IMR-90 (cell line): ENCODE results near the gene FOXP1. TPM values are rescaled to one million over a fixed set of nuclear protein-coding genes. Genes with fewer than 3 reads are reported as not detected.

Experiments
- ATAC-seq: fragments of 200-7000 bp; cut with Tn5 transposase; 2 replicates; pipeline ENCODE4 v1.9.1; 2020; ENCODE audit warnings: low read depth, mild to moderate bottlenecking, moderate library complexity
- BruUV-seq: library from RNA; stranded (reverse); fragments of 400-500 nt; replicated peaks from 2 replicates; lab custom pipeline; 2021; lab: Mats Ljungman, UMichigan
- CTCF ChIA-PET: fragments of 300-600 bp; formaldehyde crosslinking; extraction: SDS; loops from one replicate; lab custom pipeline; 2021; ENCODE audit warnings: antibody characterized with exemption; lab: Yijun Ruan, JAX
- POLR2A ChIA-PET: fragments of 300-600 bp; sonication (Branson Sonifier 250); formaldehyde crosslinking; loops from one replicate; lab custom pipeline; 2022; ENCODE audit warnings: antibody characterized with exemption; ENCODE audit not compliant: unreplicated experiment; lab: Charles Lee
- DNase-seq: peaks from one replicate; pipeline ENCODE4 v3.0.0; 2013
- H2AFZ ChIP-seq: replicated peaks from 2 replicates; pipeline ENCODE3; 2013; ENCODE audit warnings: low read length, mild to moderate bottlenecking; ENCODE audit not compliant: poor library complexity
- H2AK5ac ChIP-seq: 2 replicates; pipeline ENCODE4 v1.6.1; 2013; ENCODE audit warnings: low read depth, low read length, inconsistent platforms
- H2AK9ac ChIP-seq: replicated peaks from 2 replicates; pipeline ENCODE3; 2013; ENCODE audit warnings: mild to moderate bottlenecking, low read depth, low read length, moderate library complexity; ENCODE audit not compliant: poor library complexity
- H2BK120ac ChIP-seq: 2 replicates; pipeline ENCODE4 v1.6.1; 2013; ENCODE audit warnings: low read depth, low read length, inconsistent platforms
- H2BK15ac ChIP-seq: 3 replicates; pipeline ENCODE4 v1.6.1; 2013; ENCODE audit warnings: low read depth, low read length, inconsistent platforms
- H2BK20ac ChIP-seq: 2 replicates; pipeline ENCODE4 v1.6.1; 2013; ENCODE audit warnings: low read depth, mild to moderate bottlenecking, inconsistent platforms, low read length, moderate library complexity
- H2BK5ac ChIP-seq: 2 replicates; pipeline ENCODE4 v1.6.1; 2013; ENCODE audit warnings: mild to moderate bottlenecking, low read depth, low read length, inconsistent platforms; ENCODE audit not compliant: poor library complexity, severe bottlenecking
- H3K14ac ChIP-seq: replicated peaks from 2 replicates; pipeline ENCODE4 v1.6.1; 2013; ENCODE audit warnings: low read depth, low read length, inconsistent platforms
- H3K18ac ChIP-seq: 2 replicates; pipeline ENCODE4 v1.6.1; 2013; ENCODE audit warnings: low read depth, low read length, control low read depth
- H3K23ac ChIP-seq: 2 replicates; pipeline ENCODE4 v1.6.1; 2013; ENCODE audit warnings: low read depth, low read length, inconsistent platforms
- H3K27ac ChIP-seq: 2 replicates; pipeline ENCODE4 v1.5.1; 2013; ENCODE audit warnings: mild to moderate bottlenecking, control low read depth, low read length; ENCODE audit not compliant: insufficient read depth
- H3K27me3 ChIP-seq: 2 replicates; pipeline ENCODE4 v1.6.1; 2013; ENCODE audit warnings: low read length; ENCODE audit not compliant: control insufficient read depth, insufficient read depth
- H3K36me3 ChIP-seq: 2 replicates; pipeline ENCODE4 v1.6.1; 2013; ENCODE audit warnings: low read length, mixed read lengths; ENCODE audit not compliant: control insufficient read depth, insufficient read depth
- H3K4ac ChIP-seq: 2 replicates; pipeline ENCODE4 v1.6.1; 2013; ENCODE audit warnings: low read depth, low read length, inconsistent platforms
- H3K4me1 ChIP-seq: 2 replicates; pipeline ENCODE4 v1.6.1; 2013; ENCODE audit warnings: low read length, mixed read lengths; ENCODE audit not compliant: control insufficient read depth, insufficient read depth
- H3K4me2 ChIP-seq: 2 replicates; pipeline ENCODE4 v1.6.1; 2013; ENCODE audit warnings: low read depth, mild to moderate bottlenecking, control low read depth, low read length, moderate library complexity
- H3K4me3 ChIP-seq: 2 replicates; pipeline ENCODE4 v1.5.1; 2013; ENCODE audit warnings: low read depth, mild to moderate bottlenecking, control low read depth, low read length, moderate library complexity; ENCODE audit not compliant: insufficient read depth
- H3K56ac ChIP-seq: 2 replicates; pipeline ENCODE4 v1.6.1; 2013; ENCODE audit warnings: low read length, inconsistent platforms; ENCODE audit not compliant: insufficient read depth; ENCODE audit errors: extremely low read depth
- H3K79me1 ChIP-seq, 2 experiments: 2 replicates each; pipeline ENCODE4 v1.6.1; 2013; ENCODE audit warnings: low read length in 2 of 2, inconsistent platforms in 1 of 2, low read depth in 1 of 2
- H3K9ac ChIP-seq: 2 replicates; pipeline ENCODE4 v1.6.1; 2013; ENCODE audit warnings: low read depth, low read length, control low read depth
- H3K9me1 ChIP-seq: 2 replicates; pipeline ENCODE4 v1.6.1; 2013; ENCODE audit warnings: low read length, inconsistent platforms; ENCODE audit not compliant: insufficient read depth
- H3K9me3 ChIP-seq: 2 replicates; pipeline ENCODE4 v1.6.1; 2013; ENCODE audit warnings: low read length; ENCODE audit not compliant: control insufficient read depth, insufficient read depth
- H4K20me1 ChIP-seq: 2 replicates; pipeline ENCODE4 v1.6.1; 2013; ENCODE audit warnings: low read length, inconsistent platforms; ENCODE audit not compliant: insufficient read depth
- H4K5ac ChIP-seq: 2 replicates; pipeline ENCODE4 v1.6.1; 2013; ENCODE audit warnings: mild to moderate bottlenecking, low read depth, low read length, control low read depth
- H4K8ac ChIP-seq, 2 experiments: 2 replicates each; pipeline ENCODE4 v1.6.1; 2013; ENCODE audit warnings: low read depth in 2 of 2, low read length in 2 of 2, control low read depth in 1 of 2, inconsistent platforms in 1 of 2
- H4K91ac ChIP-seq: 2 replicates; pipeline ENCODE4 v1.6.1; 2013; ENCODE audit warnings: low read depth, low read length, inconsistent platforms; ENCODE audit not compliant: insufficient read depth
- CEBPB ChIP-seq: IDR thresholded peaks from 2 replicates; pipeline ENCODE4 v1.6.1; 2012; ENCODE audit warnings: low read depth, low read length, improper control_type of control experiment
- NFE2L2 ChIP-seq: fragments of 150-350 bp; IDR thresholded peaks from 2 replicates; pipeline ENCODE4 v1.6.1; 2016; ENCODE audit warnings: low read depth, mild to moderate bottlenecking, low read length
- POLR2A ChIP-seq: IDR thresholded peaks from 2 replicates; pipeline ENCODE4 v1.6.1; 2012; ENCODE audit warnings: mild to moderate bottlenecking, low read depth, low read length
- whole genome bisulfite sequencing, 2 experiments: methylation state at CpG; one replicate each; pipeline versions ENCODE4 v1.1.5 to v1.1.7; 2013; ENCODE audit warnings: missing lambda C conversion rate in 2 of 2; ENCODE audit not compliant: insufficient read length in 1 of 2; ENCODE audit errors: extremely low coverage in 2 of 2; 5-methylcytosine and 5-hydroxymethylcytosine counted together
- dilution Hi-C: fragments of 300-500 bp; cut with HindIII; formaldehyde crosslinking; loops from one replicate; pipeline ENCODE4 v1.14.3; 2018; ENCODE audit warnings: low sequenced_read_pairs; ENCODE audit not compliant: unreplicated experiment
- in situ Hi-C: fragments of 300-500 bp; cut with MboI; formaldehyde crosslinking; loops from 3 replicates; pipeline ENCODE4 v1.14.3; 2019; ENCODE audit warnings: low sequenced_read_pairs, inconsistent platforms, mixed read lengths
- intact Hi-C: fragments of 100-400 bp; cut with micrococcal nuclease; formaldehyde crosslinking; loops from 2 replicates; pipeline ENCODE4 v1.10.0; 2022
- polyA plus RNA-seq, 3 experiments: library from polyadenylated mRNA; depleted of rRNA; stranded (reverse); fragments of >200 nt; gene quantifications; 2 replicates each; pipeline ENCODE4 v1.2.3, GENCODE V29; 2012; ENCODE audit warnings: low replicate concordance in 1 of 3
- total RNA-seq: library from RNA; depleted of rRNA; stranded (reverse); fragments of >200 nt; gene quantifications from 2 replicates; pipeline ENCODE4 v1.2.3, GENCODE V29; 2012

FOXP1 gene
- total and polyA plus RNA-seq, 2 of the 4 experiments (the other 2 are of a cell fraction) = 37.0 to 132 TPM

DNA sequence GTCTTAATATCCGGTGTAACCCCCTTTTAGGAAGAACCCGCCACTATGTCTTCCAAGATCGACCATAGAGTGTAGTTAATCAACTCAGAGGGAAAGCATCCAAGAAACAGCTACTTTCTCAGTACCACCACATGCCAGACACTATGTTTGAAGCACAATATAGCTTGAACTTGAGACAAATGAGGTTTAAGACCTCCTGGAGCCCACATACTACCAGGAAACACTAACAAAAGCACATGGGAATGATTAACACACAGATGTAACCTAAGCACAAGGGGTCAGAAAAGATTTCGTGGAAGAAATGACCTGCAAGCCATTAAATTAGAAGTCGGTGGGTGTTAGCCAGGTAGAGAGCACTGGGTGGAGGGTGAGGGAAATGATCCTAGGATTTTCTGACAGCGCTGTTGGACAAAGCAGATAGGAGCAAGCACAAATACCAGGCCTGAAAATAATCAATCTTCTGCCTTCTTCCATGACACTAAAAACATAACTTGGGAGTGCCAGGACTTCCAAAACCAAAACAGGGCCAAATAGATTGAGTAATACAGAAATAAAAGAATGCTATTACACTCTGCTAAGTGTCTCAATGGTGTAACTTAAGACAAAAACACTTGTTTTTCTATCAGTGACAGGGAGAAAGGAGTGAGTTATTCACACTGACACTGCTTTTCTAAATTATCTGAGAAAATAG lies 213.7 kb downstream of the FOXP1 start:
- Histone ChIP-seq H3K4me3 (no peak overlapping the region), H2AK5ac (no peak overlapping the region), H3K4me2 (no peak overlapping the region), H4K8ac (no peak overlapping the region), H3K23ac (no peak overlapping the region), H2AK9ac (no peak overlapping the region), H4K91ac (no peak overlapping the region), H4K5ac (no peak overlapping the region), H2BK20ac (no peak overlapping the region), H2BK15ac (no peak overlapping the region), H4K20me1 (no peaks in the 10 kb centered on the region), H3K14ac (peak overlapping the region; percentile 63; the same call in 1 of the 2 replicates), H3K9ac (no peak overlapping the region), H3K4ac (peak overlapping the region; percentile 0; the same call in 1 of the 2 replicates), H2BK5ac (no peak overlapping the region), H3K56ac (no peak overlapping the region), H3K9me3 (no peaks in the 10 kb centered on the region), H3K79me1 (peaks cover 8 to 14% of the 10 kb centered on the region in 2 experiments), H3K9me1 (no peaks in the 10 kb centered on the region), H3K36me3 (no peaks in the 10 kb centered on the region), H3K18ac (no peak overlapping the region), H3K27me3 (no peaks in the 10 kb centered on the region), H3K27ac (no peak overlapping the region), H2AFZ (no peak overlapping the region), H3K4me1 (peaks cover 8% of the 10 kb centered on the region; the same call in 1 of the 2 replicates), H2BK120ac (no peak overlapping the region)
- no CpG with 5 or more reads among the region's 6 CpGs for WGBS, 2 experiments
- BruUV-seq = no TSS peak
- TF ChIP-seq NFE2L2 = no peak
- peak; percentile 16; the same call in 1 of the 2 replicates for TF ChIP-seq CEBPB
- TF ChIP-seq POLR2A = no peak
- DNase-seq (peak; percentile 43), ATAC-seq (peak; percentile 48)
- intact Hi-C loops = no loop called here
- dilution Hi-C loops = no loop called here
- in situ Hi-C loops = no loop called here
- CTCF ChIA-PET = no interaction called here
- POLR2A ChIA-PET = no interaction called here
